Neuronal stem cell (in vitro differentiated cells): ENCODE measurements around the gene CACNA1C.

Source experiments
- DNase-seq: peaks from one replicate; pipeline ENCODE4 v3.0.0-alpha.2; 2013; ENCODE audit warnings: low spot score
- H2AFZ ChIP-seq: one replicate; pipeline ENCODE4 v1.6.1; 2013; ENCODE audit warnings: mild to moderate bottlenecking, low read length, inconsistent platforms
- H2AK5ac ChIP-seq: 2 replicates; pipeline ENCODE4 v1.6.1; 2013; ENCODE audit warnings: low read depth, mild to moderate bottlenecking, inconsistent platforms, low read length, moderate library complexity, mixed read lengths
- H2BK120ac ChIP-seq: 2 replicates; pipeline ENCODE4 v1.6.1; 2013; ENCODE audit warnings: low read depth, mild to moderate bottlenecking, inconsistent platforms, low read length, moderate library complexity, mixed read lengths
- H2BK12ac ChIP-seq: one replicate; pipeline ENCODE4 v1.6.1; 2013; ENCODE audit warnings: low read length, inconsistent platforms
- H2BK15ac ChIP-seq: 2 replicates; pipeline ENCODE4 v1.6.1; 2013; ENCODE audit warnings: mild to moderate bottlenecking, low read length, inconsistent platforms, mixed read lengths
- H2BK5ac ChIP-seq: one replicate; pipeline ENCODE4 v1.6.1; 2013; ENCODE audit warnings: inconsistent platforms, mild to moderate bottlenecking, low read length, moderate library complexity
- H3K14ac ChIP-seq: one replicate; pipeline ENCODE4 v1.6.1; 2013; ENCODE audit warnings: low read length, inconsistent platforms
- H3K18ac ChIP-seq: 2 replicates; pipeline ENCODE4 v1.6.1; 2013; ENCODE audit warnings: low read length, inconsistent platforms
- H3K23ac ChIP-seq: 2 replicates; pipeline ENCODE4 v1.6.1; 2013; ENCODE audit warnings: low read depth, mild to moderate bottlenecking, mixed read lengths, low read length, inconsistent platforms; ENCODE audit not compliant: poor library complexity
- H3K27ac ChIP-seq: replicated peaks from 3 replicates; pipeline ENCODE4 v1.5.1; 2013; ENCODE audit warnings: low read length, inconsistent platforms
- H3K27me3 ChIP-seq, 3 experiments: 2 replicates each; pipeline ENCODE4 v1.6.1; 2013; ENCODE audit warnings: low read length in 3 of 3, mild to moderate bottlenecking in 2 of 3, inconsistent platforms in 1 of 3, low read depth in 1 of 3, mixed read lengths in 1 of 3, moderate library complexity in 1 of 3; ENCODE audit not compliant: control insufficient read depth in 3 of 3, insufficient read depth in 3 of 3
- H3K36me3 ChIP-seq, 2 donors: replicated peaks in 1 of 2; 2 replicates each; pipeline ENCODE4 v1.6.1; 2013; ENCODE audit warnings: low read length in 2 of 2; ENCODE audit not compliant: control insufficient read depth in 2 of 2, insufficient read depth in 2 of 2
- H3K4ac ChIP-seq: 2 replicates; pipeline ENCODE4 v1.6.1; 2013; ENCODE audit warnings: inconsistent platforms, mild to moderate bottlenecking, low read length, moderate library complexity
- H3K4me1 ChIP-seq, 2 donors: 1 replicate in 1 of 2; 2 replicates in 1 of 2; pipeline ENCODE4 v1.6.1; 2013; ENCODE audit warnings: low read length in 2 of 2, low read depth in 1 of 2; ENCODE audit not compliant: control insufficient read depth in 2 of 2, insufficient read depth in 1 of 2
- H3K4me2 ChIP-seq: one replicate; pipeline ENCODE4 v1.6.1; 2013; ENCODE audit warnings: mild to moderate bottlenecking, low read length, inconsistent platforms; ENCODE audit not compliant: insufficient read depth, poor library complexity, severe bottlenecking
- H3K4me3 ChIP-seq, 2 donors: 2 replicates each; pipeline ENCODE4 v1.5.1; 2013; ENCODE audit warnings: low read length in 2 of 2, mild to moderate bottlenecking in 2 of 2, inconsistent platforms in 1 of 2, moderate library complexity in 1 of 2
- H3K79me1 ChIP-seq: one replicate; pipeline ENCODE4 v1.6.1; 2013; ENCODE audit warnings: low read depth, mild to moderate bottlenecking, inconsistent platforms, low read length, moderate library complexity
- H3K9ac ChIP-seq: one replicate; pipeline ENCODE4 v1.6.1; 2013; ENCODE audit warnings: mild to moderate bottlenecking, low read depth, low read length, inconsistent platforms; ENCODE audit not compliant: poor library complexity
- H3K9me3 ChIP-seq, 2 donors: replicated peaks in 1 of 2; 2 replicates each; pipeline versions ENCODE3 to v1.6.1; 2013; ENCODE audit warnings: low read length in 2 of 2, mild to moderate bottlenecking in 2 of 2, inconsistent platforms in 1 of 2, low read depth in 1 of 2, mixed read lengths in 1 of 2, moderate library complexity in 1 of 2; ENCODE audit not compliant: control insufficient read depth in 2 of 2, insufficient read depth in 1 of 2
- H4K8ac ChIP-seq: one replicate; pipeline ENCODE4 v1.6.1; 2013; ENCODE audit warnings: low read depth, mild to moderate bottlenecking, inconsistent platforms, low read length, moderate library complexity
- H4K91ac ChIP-seq: one replicate; pipeline ENCODE4 v1.6.1; 2013; ENCODE audit warnings: low read length, low read depth, mild to moderate bottlenecking, inconsistent platforms; ENCODE audit not compliant: poor library complexity
- WGBS, 2 donors: extraction: QIAGEN DNeasy Blood & Tissue Kit; methylation state at CpG; one replicate each; pipeline ENCODE4 v1.1.7; 2013; ENCODE audit warnings: missing lambda C conversion rate in 2 of 2, mixed read lengths in 1 of 2; ENCODE audit not compliant: insufficient read length in 2 of 2, insufficient replicate concordance in 1 of 2; ENCODE audit errors: extremely low coverage in 2 of 2; 5-methylcytosine and 5-hydroxymethylcytosine counted together

The CACNA1C gene

DNA sequence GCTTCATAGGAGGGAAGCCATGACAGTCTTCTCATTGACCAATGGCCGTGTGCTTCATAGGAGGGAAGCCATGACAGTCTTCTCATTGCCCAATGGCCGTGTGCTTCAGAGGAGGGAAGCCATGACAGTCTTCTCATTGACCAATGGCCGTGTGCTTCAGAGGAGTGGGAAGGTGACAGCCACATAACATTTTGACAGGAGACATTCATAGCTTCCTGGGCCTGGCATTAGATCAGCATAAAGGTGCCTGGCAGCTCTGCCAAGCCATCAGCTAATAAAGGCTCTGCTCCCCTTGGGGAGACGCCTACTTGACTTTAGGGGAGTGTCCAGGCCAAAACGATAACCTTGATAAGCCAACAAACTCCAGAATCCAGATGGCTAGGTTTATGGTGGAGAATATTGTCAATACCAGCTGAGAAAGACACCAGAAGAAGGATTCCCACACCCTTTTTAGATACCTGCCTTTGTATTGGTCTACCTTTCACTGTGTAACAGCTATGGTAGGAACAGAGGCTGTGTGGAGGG is 468.0 kb downstream of the CACNA1C start:
- Histone ChIP-seq H3K14ac (no peak overlapping the region), H4K91ac (no peak overlapping the region), H3K27me3 (peaks cover 0 to 10% (median 0%) of the 10 kb centered on the region in 3 experiments), H3K9me3 (peaks cover 0 to 10% of the 10 kb centered on the region in 2 donors), H3K9ac (no peak overlapping the region), H3K18ac (no peak overlapping the region), H3K4ac (no peak overlapping the region), H3K4me3 (peak overlapping the region in 1 of 2 donors; percentile 2), H2BK120ac (no peak overlapping the region), H3K4me1 (no peaks in the 10 kb centered on the region), H4K8ac (no peak overlapping the region), H2BK12ac (no peak overlapping the region), H2AFZ (peak overlapping the region; percentile 37), H3K79me1 (no peaks in the 10 kb centered on the region), H3K27ac (no peak overlapping the region), H2BK15ac (no peak overlapping the region), H2BK5ac (no peak overlapping the region), H3K36me3 (no peaks in the 10 kb centered on the region), H2AK5ac (no peak overlapping the region), H3K23ac (no peak overlapping the region), H3K4me2 (no peak overlapping the region)
- DNase-seq = no peak
- no CpG with 5 or more reads among the region's 5 CpGs for WGBS, 2 donors

DNA sequence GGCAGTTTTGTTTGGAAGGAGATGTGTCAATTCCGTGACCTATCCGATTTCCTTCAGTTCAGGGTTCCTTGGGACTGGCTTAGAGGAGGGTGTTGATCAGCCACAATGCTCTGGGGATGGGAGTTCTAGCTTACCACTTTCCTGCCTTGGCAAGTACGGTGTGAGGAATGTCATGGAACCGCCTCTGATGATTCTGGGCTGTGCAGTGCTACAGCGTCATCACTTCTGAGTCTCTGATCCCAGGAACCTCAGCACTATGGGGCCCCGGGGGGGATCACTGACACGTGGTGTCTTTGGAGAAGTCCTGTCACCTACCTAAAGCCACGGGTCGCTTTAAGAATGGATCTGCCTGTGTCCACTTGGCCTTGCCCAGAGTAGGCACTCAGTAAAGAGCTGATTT is 470.5 kb downstream of the CACNA1C start:
- no peak overlapping the region for H2BK5ac ChIP-seq
- no peak overlapping the region for H2AFZ ChIP-seq
- no peak overlapping the region for H3K4me2 ChIP-seq
- peaks cover 0 to 3% (median 0%) of the 10 kb centered on the region in 3 experiments for H3K27me3 ChIP-seq
- H4K91ac ChIP-seq = no peak overlapping the region
- H3K36me3 ChIP-seq = no peaks in the 10 kb centered on the region
- H2BK120ac ChIP-seq = no peak overlapping the region
- no peak overlapping the region for H3K14ac ChIP-seq
- DNase-seq = no peak
- H3K9me3 ChIP-seq = peaks cover 0 to 10% of the 10 kb centered on the region in 2 donors
- H3K4ac ChIP-seq = no peak overlapping the region
- H3K9ac ChIP-seq = no peak overlapping the region
- H3K23ac ChIP-seq = no peak overlapping the region
- peaks cover under 1% of the 10 kb centered on the region for H3K79me1 ChIP-seq
- peak overlapping the region; percentile 56 for H2AK5ac ChIP-seq
- H3K4me3 ChIP-seq = no peak overlapping the region
- WGBS, 2 donors = no CpG with 5 or more reads among the region's 9 CpGs
- no peak overlapping the region for H3K27ac ChIP-seq
- H3K18ac ChIP-seq = peak overlapping the region; percentile 20
- H2BK15ac ChIP-seq = no peak overlapping the region
- no peak overlapping the region for H2BK12ac ChIP-seq
- no peak overlapping the region for H4K8ac ChIP-seq
- peaks cover 1 to 4% of the 10 kb centered on the region in 2 donors for H3K4me1 ChIP-seq

DNA sequence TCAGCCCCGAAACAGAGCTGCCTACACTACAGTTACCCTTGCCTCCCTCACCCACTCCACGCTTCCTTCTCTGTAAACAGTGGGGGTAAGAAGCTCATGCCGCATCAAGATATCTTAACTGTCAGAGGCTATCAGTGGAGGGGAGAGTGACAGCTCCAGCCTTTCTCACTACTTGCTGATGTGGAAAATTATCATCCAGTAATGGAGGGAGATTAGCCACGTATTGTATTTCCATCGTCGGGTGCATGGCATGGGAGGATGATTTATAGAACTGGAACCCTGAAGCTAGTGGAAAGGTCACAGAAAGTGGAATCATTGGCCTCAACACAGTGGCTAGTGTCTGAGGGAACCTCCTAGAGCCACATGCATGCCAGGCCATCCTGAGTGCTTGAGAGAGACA is 471.1 kb downstream of the CACNA1C start:
- peaks cover 1 to 4% of the 10 kb centered on the region in 2 donors for H3K4me1 ChIP-seq
- H2BK15ac ChIP-seq = no peak overlapping the region
- H3K79me1 ChIP-seq = peaks cover 2% of the 10 kb centered on the region
- no peak overlapping the region for H3K23ac ChIP-seq
- H3K9me3 ChIP-seq = peaks cover 0 to 10% of the 10 kb centered on the region in 2 donors
- no peak overlapping the region for H2BK120ac ChIP-seq
- no peak for DNase-seq
- H3K27ac ChIP-seq = no peak overlapping the region
- H3K4me3 ChIP-seq = no peak overlapping the region
- no peak overlapping the region for H3K18ac ChIP-seq
- H2BK12ac ChIP-seq = no peak overlapping the region
- no peak overlapping the region for H4K8ac ChIP-seq
- H2BK5ac ChIP-seq = no peak overlapping the region
- no peak overlapping the region for H4K91ac ChIP-seq
- no peak overlapping the region for H3K9ac ChIP-seq
- H2AK5ac ChIP-seq = peak overlapping the region; percentile 56
- no peak overlapping the region for H2AFZ ChIP-seq
- no peaks in the 10 kb centered on the region for H3K36me3 ChIP-seq
- no peak overlapping the region for H3K4me2 ChIP-seq
- H3K14ac ChIP-seq = no peak overlapping the region
- WGBS, 2 donors = no CpG with 5 or more reads among the region's 6 CpGs
- peaks cover 0 to 3% (median 0%) of the 10 kb centered on the region in 3 experiments for H3K27me3 ChIP-seq
- no peak overlapping the region for H3K4ac ChIP-seq

DNA sequence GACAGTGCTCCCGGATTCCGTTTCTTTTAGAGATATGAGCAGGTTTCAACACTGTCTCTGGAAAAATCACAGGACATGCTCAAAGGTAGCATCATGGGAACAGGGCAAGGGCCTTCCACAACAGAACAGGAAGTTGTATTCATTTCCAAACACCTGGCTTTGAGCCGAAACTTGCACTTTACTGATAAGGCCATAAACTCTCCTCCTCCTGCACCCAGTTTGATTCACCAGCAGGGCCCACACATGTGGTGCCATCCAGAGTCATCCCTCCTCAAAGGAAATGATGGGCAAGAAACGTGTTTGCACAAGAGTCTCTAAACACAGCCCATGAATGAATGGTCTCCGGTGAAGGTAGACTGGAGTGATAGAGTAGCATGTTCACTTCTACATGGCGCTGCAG is 473.6 kb downstream of the CACNA1C start:
- no peak overlapping the region for H3K27ac ChIP-seq
- no peak overlapping the region for H2BK120ac ChIP-seq
- H3K4me1 ChIP-seq = peaks cover 5 to 29% of the 10 kb centered on the region in 2 donors
- H4K91ac ChIP-seq = no peak overlapping the region
- H3K18ac ChIP-seq = no peak overlapping the region
- H2BK5ac ChIP-seq = no peak overlapping the region
- DNase-seq = no peak
- H2AFZ ChIP-seq = no peak overlapping the region
- peaks cover 2% of the 10 kb centered on the region for H3K79me1 ChIP-seq
- no peak overlapping the region for H3K14ac ChIP-seq
- no peak overlapping the region for H3K9ac ChIP-seq
- WGBS, 2 donors = no CpG with 5 or more reads among the region's 6 CpGs
- no peaks in the 10 kb centered on the region for H3K36me3 ChIP-seq
- H2BK12ac ChIP-seq = no peak overlapping the region
- no peak overlapping the region for H2BK15ac ChIP-seq
- H2AK5ac ChIP-seq = no peak overlapping the region
- H4K8ac ChIP-seq = no peak overlapping the region
- H3K4me3 ChIP-seq = no peak overlapping the region
- H3K4me2 ChIP-seq = no peak overlapping the region
- no peak overlapping the region for H3K23ac ChIP-seq
- H3K4ac ChIP-seq = no peak overlapping the region
- no peaks in the 10 kb centered on the region for H3K27me3 ChIP-seq
- no peaks in the 10 kb centered on the region for H3K9me3 ChIP-seq
